ENCODE results near the gene RSBN1.
"Not testable (repeated sequence)": the region's sequence is repeated elsewhere in the genome, so short reads cannot be mapped to it uniquely, and the experiment has no call there.

RSBN1 gene

DNA sequence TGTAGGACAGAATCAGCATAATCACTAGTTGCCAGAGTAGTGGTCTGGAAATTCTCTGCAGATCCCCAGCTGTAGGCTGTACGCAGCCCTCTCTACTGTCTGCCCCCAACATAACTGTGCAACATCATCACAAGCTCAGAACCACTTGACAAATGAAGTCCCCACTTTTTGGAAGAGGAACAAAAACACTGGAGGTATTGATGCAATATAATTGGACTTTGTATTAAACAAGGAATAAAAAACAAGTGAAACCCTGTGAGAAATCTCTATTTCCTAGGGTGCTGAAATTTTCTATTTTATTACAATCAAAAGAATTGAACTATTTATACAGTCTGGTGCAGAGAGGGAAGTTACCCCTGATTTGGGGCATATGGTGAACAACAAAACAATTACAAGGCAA lies 68.2 kb downstream of the RSBN1 start:
- DNase-seq (ENCODE audit: low spot score) = no peak

DNA sequence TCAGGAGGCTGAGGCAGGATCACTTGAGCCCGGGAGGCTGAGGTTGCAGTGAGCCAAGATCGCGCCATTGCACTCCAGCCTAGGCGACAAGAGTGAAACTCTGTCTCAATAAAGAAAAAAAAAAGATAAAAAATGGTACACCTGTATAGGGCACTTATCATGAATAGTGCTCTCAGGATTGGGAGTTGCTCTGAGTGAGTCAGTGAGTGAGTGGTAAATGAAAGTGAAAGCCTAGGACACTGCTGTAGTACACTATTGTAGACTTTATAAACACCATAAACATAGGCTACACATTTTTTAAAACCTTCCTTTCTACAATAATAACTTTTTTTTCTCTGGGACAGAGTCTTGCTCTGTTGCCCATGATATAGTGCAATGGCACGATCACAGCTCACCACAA lies 69.8 kb downstream of the RSBN1 start:
- DNase-seq (ENCODE audit: low spot score) = no peak

GRCh38 chr1:113734357-113735055 lies 77.8 kb downstream of the RSBN1 start:
- no peak for DNase-seq (ENCODE audit: low spot score)

DNA sequence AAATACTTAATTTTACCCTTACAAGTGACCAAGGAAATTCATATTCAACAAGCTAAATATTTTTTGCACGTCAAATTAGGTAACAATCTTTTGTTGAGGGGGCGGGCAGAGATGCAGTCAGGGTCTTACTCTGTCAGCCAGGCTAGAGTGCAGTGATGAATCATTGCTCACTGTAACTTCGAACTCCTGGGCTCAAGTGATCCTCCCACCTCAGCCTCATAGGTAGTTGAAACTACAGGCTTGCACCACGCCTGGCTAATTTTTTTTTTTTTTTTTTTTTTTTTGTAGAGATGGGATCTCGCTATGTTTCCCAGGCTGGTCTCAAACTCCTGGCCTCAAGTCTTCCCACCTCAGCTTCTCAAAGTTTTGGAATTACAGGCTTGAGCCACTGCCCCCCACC lies 79.5 kb downstream of the RSBN1 start:
- no peak for DNase-seq (ENCODE audit: low spot score)

DNA sequence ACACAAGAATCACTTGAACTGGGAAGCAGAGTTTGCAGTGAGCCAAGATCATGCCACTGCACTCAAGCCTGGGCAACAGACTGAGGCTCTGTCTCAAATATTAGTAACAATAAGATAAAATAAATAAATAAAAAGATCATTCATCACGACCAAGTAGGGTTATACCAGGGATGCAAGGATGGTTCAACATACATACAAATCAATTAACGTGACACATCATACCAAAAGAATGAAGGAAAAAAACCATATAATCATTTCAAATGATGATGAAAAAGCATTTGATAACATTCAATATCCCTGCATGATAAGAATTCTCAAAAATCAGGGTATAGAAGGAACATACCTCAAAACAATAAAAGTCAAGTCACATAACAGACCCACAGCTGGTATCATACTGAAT lies 91.3 kb downstream of the RSBN1 start:
- DNase-seq (ENCODE audit: low spot score) = no peak

GRCh38 chr1:113718621-113719020 lies 93.7 kb downstream of the RSBN1 start:
- not testable (repeated sequence) for DNase-seq (ENCODE audit: low spot score)

- DNase-seq (ENCODE audit: low spot score) = not testable (repeated sequence)
These were observed 94.8 kb downstream of the RSBN1 start for GRCh38 chr1:113717506-113717905.

DNA sequence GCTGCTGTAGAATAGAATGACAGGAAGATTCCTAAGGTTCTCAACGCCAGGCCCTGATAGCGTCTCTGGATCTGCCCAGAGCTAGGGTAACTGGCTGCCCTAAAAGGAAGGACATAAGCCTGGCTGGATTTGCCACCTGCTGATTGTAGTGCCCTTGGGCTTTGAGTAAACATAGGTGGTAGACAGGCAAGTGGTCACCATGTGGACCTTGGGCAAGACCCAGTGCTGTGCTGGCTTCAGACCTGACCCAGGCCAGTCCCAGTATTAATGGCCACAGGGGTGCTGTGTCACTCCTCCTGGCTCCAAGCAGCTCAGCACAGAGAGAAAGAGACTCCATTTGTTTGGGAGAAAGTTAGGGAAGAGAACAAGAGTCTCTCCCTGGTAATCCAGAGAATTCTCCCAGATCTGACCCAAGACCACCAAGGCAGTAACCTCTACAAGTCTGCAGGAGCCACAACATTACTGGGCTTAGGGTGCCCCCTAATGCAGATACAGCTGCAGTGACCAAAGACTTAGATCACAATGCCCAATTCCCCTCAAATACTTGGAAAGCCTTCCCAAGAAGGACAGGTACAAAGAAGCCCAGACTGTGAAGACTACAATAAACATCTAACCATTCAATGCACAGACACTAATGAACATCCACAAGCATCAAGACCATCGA lies 97.5 kb downstream of the RSBN1 start:
- DNase-seq (ENCODE audit: low spot score) = no peak
